GM10847 (cell line): ENCODE data around the gene TEX50.

Experiments used
- POLR2A ChIP-seq: IDR thresholded peaks from 2 replicates; pipeline ENCODE4 v1.6.1; 2011; ENCODE audit not compliant: insufficient read length; ENCODE audit errors: extremely low read depth

The TEX50 gene

DNA sequence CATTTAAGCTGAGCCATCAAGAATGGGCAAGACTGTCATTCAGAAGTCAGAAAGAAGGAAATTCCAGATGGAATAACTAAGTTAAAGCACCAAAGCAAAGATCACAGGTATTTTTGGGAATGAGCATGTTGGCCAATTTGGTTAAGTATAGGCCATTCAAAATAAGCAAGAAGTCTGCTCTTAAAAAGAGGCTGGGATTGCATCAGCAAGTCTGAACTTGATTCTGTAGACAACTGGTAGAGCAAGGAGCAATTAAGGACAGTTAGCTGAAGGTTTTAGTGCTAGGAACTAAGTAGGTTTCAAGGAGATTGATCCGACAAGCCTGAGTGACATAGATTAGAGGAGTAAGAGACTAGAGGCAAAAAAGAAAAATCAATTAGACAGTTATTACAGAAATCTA, 26.1 kb downstream of the TEX50 start:
- no peak for TF ChIP-seq POLR2A

DNA sequence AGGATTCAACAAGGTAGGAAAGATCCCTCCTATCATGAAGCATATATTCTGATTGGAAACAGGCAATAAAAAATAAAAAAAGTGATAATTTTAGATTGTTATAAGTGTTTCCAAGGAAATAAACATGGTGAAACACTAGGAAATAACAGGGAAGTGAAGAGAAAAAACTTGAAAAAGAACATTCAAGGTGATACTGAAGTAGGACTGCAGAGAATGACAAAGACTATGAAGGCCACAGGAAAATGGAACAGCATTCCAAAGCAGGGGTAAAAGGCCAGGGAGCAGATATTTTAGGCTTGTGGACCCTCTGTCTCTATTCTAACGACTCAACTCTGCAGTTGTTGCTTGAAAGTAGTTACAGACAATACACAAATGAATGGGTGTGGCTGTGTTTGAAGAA, 26.6 kb downstream of the TEX50 start:
- TF ChIP-seq POLR2A: no peak

DNA sequence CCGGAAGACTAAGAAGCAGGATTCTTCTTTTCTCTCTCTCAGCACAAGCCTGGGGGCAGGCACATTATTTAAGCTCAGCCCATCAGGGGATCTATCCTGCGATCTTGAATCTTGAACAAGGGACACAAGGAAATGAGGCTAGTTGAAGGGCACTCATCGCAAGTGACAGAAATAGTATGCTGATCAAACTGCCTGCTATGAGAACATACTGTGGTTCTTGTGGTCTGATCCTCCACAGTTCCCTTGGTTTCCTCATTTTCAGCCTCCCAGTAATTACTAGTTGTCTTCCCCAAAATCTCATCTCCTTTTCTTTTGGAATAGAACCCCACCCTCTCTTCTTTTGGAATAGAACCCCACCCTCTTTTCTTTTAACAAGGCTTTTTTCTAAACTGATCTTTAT, 28.0 kb downstream of the TEX50 start:
- TF ChIP-seq POLR2A: no peak

DNA sequence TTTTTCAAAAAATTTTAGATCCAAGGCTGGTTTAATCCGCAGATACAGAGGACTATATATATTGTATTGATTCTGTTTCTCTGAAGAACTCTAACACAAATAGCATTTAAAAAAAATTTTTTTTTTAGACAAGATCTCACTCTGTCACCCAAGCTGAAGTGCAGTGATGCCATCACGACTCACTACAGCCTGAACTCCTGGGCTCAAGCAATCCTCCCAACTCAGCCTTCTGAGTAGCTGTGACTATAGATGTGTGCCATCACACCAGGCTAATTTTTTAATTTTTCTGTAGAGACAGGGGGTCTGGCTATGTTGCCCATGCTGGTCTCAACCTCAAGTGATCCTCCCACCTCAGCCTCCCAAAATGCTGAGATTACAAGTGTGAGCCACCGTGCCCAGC, 31.5 kb downstream of the TEX50 start:
- no peak for TF ChIP-seq POLR2A

DNA sequence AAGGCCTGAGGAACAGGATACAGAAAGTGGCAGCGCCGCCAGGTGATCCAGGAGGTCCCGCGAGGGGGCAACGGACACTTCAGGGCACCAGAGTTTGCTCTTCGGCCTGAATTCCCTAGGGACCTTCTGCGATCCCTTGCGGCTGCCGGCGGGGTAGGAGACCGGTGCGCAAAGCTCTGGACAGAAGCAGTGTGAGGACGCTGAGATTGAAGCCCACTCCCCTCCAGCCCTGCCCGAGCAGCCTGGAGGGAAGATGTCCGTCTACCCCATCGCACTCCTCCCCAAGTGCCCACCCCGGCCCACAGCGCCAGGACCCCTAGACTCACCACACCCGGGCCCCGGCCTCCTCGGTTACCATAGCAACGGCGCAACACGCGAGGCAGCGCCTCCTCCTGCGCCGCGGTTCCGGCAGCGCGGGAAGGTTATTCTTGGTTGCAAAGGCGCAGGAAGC, 34.4 kb downstream of the TEX50 start, which contains the start of gene ANKRD45:
ANKRD45 (minus strand) TSS at position 361 of the 451 bp plus-strand sequence. CDS start 10,433 bp downstream, outside the sequence.
- no peak for TF ChIP-seq POLR2A

DNA sequence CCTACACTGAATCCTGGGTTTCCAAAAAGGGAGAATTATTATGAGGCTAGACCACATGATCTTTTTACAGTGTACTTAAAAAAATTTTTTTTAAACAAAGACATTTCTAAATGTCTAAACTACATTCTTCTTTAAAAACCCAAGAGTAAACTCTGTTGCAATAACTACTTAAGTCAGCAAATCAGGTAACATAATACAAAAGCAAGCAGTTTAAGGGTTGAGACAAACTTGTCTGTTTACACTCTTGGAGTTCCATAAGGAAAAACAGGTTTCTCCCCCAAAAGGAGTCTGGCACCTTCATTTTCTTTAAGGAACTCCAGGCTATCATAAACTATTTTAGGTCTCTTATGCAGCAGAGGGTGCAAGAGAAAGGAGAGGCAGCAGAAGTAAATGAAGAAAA, 47.0 kb downstream of the TEX50 start:
- TF ChIP-seq POLR2A: no peak
